HepG2 (cell line): ENCODE results near the gene SERINC2. TPM values are rescaled to one million over a fixed set of nuclear protein-coding genes. Genes with fewer than 3 reads are reported as not detected.

Source experiments
- ASH2L ChIP-seq: fragments of 300-600, 200-600 bp; sonication (generic); IDR thresholded peaks from 2 replicates; pipeline ENCODE4 v1.7.0; 2017; ENCODE audit warnings: low read depth, mild to moderate bottlenecking, moderate library complexity, mixed read lengths, low read length; ENCODE audit not compliant: insufficient read length
- EP300 ChIP-seq, 3 experiments: sonication (generic) in 1 of 3; formaldehyde crosslinking in 1 of 3; IDR thresholded peaks; 2 replicates each; pipeline versions ENCODE4 v1.5.1 to v1.6.1; 2011 to 2020; ENCODE audit warnings: low read depth in 2 of 3, low read length in 2 of 3, borderline replicate concordance in 1 of 3, improper control_type of control experiment in 1 of 3, mild to moderate bottlenecking in 1 of 3, missing genetic modification reagents in 1 of 3, moderate library complexity in 1 of 3
- FOXK2 ChIP-seq: fragments of 450-650 bp; IDR thresholded peaks from 2 replicates; pipeline ENCODE4 v1.6.1; 2016
- HIVEP1 ChIP-seq: sonication (generic); formaldehyde crosslinking; IDR thresholded peaks from 2 replicates; pipeline ENCODE4 v1.4.0; 2020; ENCODE audit warnings: mild to moderate bottlenecking, missing genetic modification reagents
- HMGXB3 ChIP-seq: sonication (generic); formaldehyde crosslinking; IDR thresholded peaks from 2 replicates; pipeline ENCODE4 v1.4.0; 2020; ENCODE audit warnings: missing genetic modification reagents, borderline replicate concordance
- ISL2 ChIP-seq: sonication (generic); formaldehyde crosslinking; IDR thresholded peaks from 2 replicates; pipeline ENCODE4 v1.5.0; 2020; ENCODE audit warnings: missing genetic modification reagents
- KDM4B ChIP-seq: sonication (generic); formaldehyde crosslinking; IDR thresholded peaks from 2 replicates; pipeline ENCODE4 v1.4.0; 2020; ENCODE audit warnings: missing genetic modification reagents
- PHF5A ChIP-seq: IDR thresholded peaks from one replicate; pipeline ENCODE4 v1.6.1; 2018; ENCODE audit warnings: low read depth, missing genetic modification reagents; ENCODE audit not compliant: unreplicated experiment
- ZFP36 ChIP-seq: fragments of 150-350 bp; IDR thresholded peaks from 2 replicates; pipeline ENCODE4 v1.6.1; 2018; ENCODE audit warnings: borderline replicate concordance, low read length, low read depth; ENCODE audit not compliant: partially characterized antibody
- ZNF124 ChIP-seq: sonication (generic); formaldehyde crosslinking; IDR thresholded peaks from 2 replicates; pipeline ENCODE4 v1.4.0; 2020; ENCODE audit warnings: missing genetic modification reagents
- ZNF33A ChIP-seq: sonication (generic); formaldehyde crosslinking; IDR thresholded peaks from 2 replicates; pipeline ENCODE4 v1.5.1; 2020; ENCODE audit warnings: missing genetic modification reagents, mild to moderate bottlenecking, moderate library complexity, borderline replicate concordance
- ZSCAN25 ChIP-seq: sonication (generic); formaldehyde crosslinking; IDR thresholded peaks from 2 replicates; pipeline ENCODE4 v1.8.0; 2022; ENCODE audit warnings: mild to moderate bottlenecking, missing genetic modification reagents
- polyA plus RNA-seq, 8 experiments: library from polyadenylated mRNA; depleted of rRNA in 3 of 8; stranded (reverse) in 7 of 8; unstranded in 1 of 8; fragments of >200 nt; fragmentation: Illumina TruSeq in 4 of 8; extraction: Trizol in 4 of 8; gene quantifications; 2 replicates each; pipeline versions ENCODE4 v1.2.1 to v1.2.3, GENCODE V29; 2011 to 2016; ENCODE audit warnings: low read depth in 4 of 8, missing spikeins in 1 of 8, mixed read lengths in 1 of 8; ENCODE audit not compliant: insufficient read depth in 1 of 8
- total RNA-seq, 5 experiments: library from RNA; depleted of rRNA; stranded (reverse); fragments of >200 nt; fragmentation: Illumina TruSeq; extraction: Trizol; gene quantifications; 2 replicates each; pipeline ENCODE4 v1.2.3, GENCODE V29; 2016; ENCODE audit warnings: low read depth in 1 of 5
- TF ChIP-seq, protein P1 (sequence below), 2 experiments: sonication (generic) in 1 of 2; formaldehyde crosslinking in 1 of 2; IDR thresholded peaks; 2 replicates each; pipeline versions ENCODE4 v1.4.0 to v1.6.1; 2016 to 2020; ENCODE audit warnings: borderline replicate concordance in 1 of 2, low read depth in 1 of 2, mild to moderate bottlenecking in 1 of 2, missing genetic modification reagents in 1 of 2
- TF ChIP-seq, protein P2 (sequence below): sonication (generic); formaldehyde crosslinking; IDR thresholded peaks from 2 replicates; pipeline ENCODE4 v1.5.1; 2020; ENCODE audit warnings: mild to moderate bottlenecking, missing genetic modification reagents, borderline replicate concordance

The SERINC2 gene
- total and polyA plus RNA-seq, 2 of the 13 experiments (the other 11 are each of a cell fraction or from before 2014, with no cell fraction given): 4.8 to 126 TPM

DNA sequence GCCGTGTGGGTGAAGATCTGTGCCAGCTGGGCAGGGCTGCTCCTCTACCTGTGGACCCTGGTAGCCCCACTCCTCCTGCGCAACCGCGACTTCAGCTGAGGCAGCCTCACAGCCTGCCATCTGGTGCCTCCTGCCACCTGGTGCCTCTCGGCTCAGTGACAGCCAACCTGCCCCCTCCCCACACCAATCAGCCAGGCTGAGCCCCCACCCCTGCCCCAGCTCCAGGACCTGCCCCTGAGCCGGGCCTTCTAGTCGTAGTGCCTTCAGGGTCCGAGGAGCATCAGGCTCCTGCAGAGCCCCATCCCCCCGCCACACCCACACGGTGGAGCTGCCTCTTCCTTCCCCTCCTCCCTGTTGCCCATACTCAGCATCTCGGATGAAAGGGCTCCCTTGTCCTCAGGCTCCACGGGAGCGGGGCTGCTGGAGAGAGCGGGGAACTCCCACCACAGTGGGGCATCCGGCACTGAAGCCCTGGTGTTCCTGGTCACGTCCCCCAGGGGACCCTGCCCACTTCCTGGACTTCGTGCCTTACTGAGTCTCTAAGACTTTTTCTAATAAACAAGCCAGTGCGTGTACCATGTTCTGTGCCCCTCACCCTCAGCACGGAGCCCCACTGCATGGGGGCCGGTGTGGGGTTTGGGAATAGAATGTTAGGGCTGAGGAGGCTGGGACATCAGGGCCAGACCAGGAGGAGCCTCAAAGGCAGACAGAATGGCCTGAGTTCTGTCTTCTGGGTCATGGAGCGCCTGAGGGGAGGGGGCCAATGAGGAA lies 21.3 kb downstream of the SERINC2 start (continued):
- TF ChIP-seq, protein P1, sequence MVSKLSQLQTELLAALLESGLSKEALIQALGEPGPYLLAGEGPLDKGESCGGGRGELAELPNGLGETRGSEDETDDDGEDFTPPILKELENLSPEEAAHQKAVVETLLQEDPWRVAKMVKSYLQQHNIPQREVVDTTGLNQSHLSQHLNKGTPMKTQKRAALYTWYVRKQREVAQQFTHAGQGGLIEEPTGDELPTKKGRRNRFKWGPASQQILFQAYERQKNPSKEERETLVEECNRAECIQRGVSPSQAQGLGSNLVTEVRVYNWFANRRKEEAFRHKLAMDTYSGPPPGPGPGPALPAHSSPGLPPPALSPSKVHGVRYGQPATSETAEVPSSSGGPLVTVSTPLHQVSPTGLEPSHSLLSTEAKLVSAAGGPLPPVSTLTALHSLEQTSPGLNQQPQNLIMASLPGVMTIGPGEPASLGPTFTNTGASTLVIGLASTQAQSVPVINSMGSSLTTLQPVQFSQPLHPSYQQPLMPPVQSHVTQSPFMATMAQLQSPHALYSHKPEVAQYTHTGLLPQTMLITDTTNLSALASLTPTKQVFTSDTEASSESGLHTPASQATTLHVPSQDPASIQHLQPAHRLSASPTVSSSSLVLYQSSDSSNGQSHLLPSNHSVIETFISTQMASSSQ (IDR thresholded peaks at IDR 0.05; ENCODE audit: low read depth): peak; percentile 61; the same call in 1 of the 2 replicates
- TF ChIP-seq, protein P1 (CRISPR knock-in tag; IDR thresholded peaks at IDR 0.05; ENCODE audit: borderline replicate concordance): peak; percentile 67; the same call in 1 of the 2 replicates
- TF ChIP-seq ZFP36 (no peak), FOXK2 (no peak), KDM4B (CRISPR knock-in tag) (no peak), ZNF124 (CRISPR knock-in tag) (no peak), ISL2 (CRISPR knock-in tag) (peak; percentile 48; the same call in 1 of the 2 replicates), ZSCAN25 (peak; percentile 72; the same call in 1 of the 2 replicates), HMGXB3 (CRISPR knock-in tag) (no peak), PHF5A (CRISPR knock-in tag) (peak; percentile 88), ASH2L (peak; percentile 40), ZNF33A (CRISPR knock-in tag) (no peak), EP300 (IDR thresholded peaks at IDR 0.05; ENCODE audit: low read depth in 2 of 2, low read length in 2 of 2) (peak in 1 of 2 experiments; percentile 88; a peak in 2 of 4 replicates), EP300 (CRISPR knock-in tag; IDR thresholded peaks at IDR 0.05; ENCODE audit: borderline replicate concordance) (peak; percentile 44; the same call in 1 of the 2 replicates), HIVEP1 (peak; percentile 90; the same call in 1 of the 2 replicates)
- TF ChIP-seq, protein P2, sequence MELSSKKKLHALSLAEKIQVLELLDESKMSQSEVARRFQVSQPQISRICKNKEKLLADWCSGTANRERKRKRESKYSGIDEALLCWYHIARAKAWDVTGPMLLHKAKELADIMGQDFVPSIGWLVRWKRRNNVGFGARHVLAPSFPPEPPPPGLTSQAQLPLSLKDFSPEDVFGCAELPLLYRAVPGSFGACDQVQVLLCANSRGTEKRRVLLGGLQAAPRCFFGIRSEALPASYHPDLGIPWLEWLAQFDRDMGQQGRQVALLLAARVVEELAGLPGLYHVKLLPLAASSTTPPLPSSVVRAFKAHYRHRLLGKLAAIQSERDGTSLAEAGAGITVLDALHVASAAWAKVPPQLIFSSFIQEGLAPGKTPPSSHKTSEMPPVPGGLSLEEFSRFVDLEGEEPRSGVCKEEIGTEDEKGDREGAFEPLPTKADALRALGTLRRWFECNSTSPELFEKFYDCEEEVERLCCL (CRISPR knock-in tag): no peak
